ENCODE measurements around the gene RELT. TPM values are rescaled to one million over a fixed set of nuclear protein-coding genes. Genes with fewer than 3 reads are reported as not detected.

RELT gene
- total RNA-seq, 2 experiments from 2014 or later, result 18.5 to 18.9 TPM

- Mint-ChIP-seq H3K36me3 (no peaks in the 10 kb centered on the region), H3K4me1 (ENCODE audit: low read depth) (no peaks in the 10 kb centered on the region), H3K9me3 (no peaks in the 10 kb centered on the region), H3K27ac (no peak overlapping the region), H3K27me3 (no peaks in the 10 kb centered on the region), H3K4me3 (no peak overlapping the region)
- no peak for DNase-seq
- POLR2A ChIA-PET, result no interaction called here
- CTCF ChIA-PET, result interaction anchor here (0.5 to 6.2 kb wide), 10 partner anchors 13 to 904 kb away, joined by 3 to 123 read pairs (median 4); partner anchors contain the start of genes ARHGEF17 and CLPB
- intact Hi-C loops (cut with micrococcal nuclease), result loop anchor here (5.0 kb wide), 1 partner anchor 151 kb away; no protein-coding TSS in a partner anchor
Measured at GRCh38 chr11:73337846-73338245, 38.4 kb upstream of the RELT start.

- H3K36me3 Mint-ChIP-seq, result no peaks in the 10 kb centered on the region
- no peak for DNase-seq
- H3K9me3 Mint-ChIP-seq, result no peaks in the 10 kb centered on the region
- POLR2A ChIA-PET, result no interaction called here
- no peak overlapping the region for H3K27ac Mint-ChIP-seq
- CTCF ChIA-PET, result interaction anchor here (6.2 kb wide), 1 partner anchor 31 kb away, joined by 123 read pairs; the partner anchor contains the start of gene ARHGEF17
- H3K4me3 Mint-ChIP-seq, result no peak overlapping the region
- intact Hi-C loops (cut with micrococcal nuclease), result loop anchor here (5.0 kb wide), 1 partner anchor 151 kb away; no protein-coding TSS in a partner anchor
- H3K4me1 Mint-ChIP-seq (ENCODE audit: low read depth), result no peaks in the 10 kb centered on the region
- H3K27me3 Mint-ChIP-seq, result no peaks in the 10 kb centered on the region
Measured at GRCh38 chr11:73338279-73338678, 37.9 kb upstream of the RELT start.

DNA sequence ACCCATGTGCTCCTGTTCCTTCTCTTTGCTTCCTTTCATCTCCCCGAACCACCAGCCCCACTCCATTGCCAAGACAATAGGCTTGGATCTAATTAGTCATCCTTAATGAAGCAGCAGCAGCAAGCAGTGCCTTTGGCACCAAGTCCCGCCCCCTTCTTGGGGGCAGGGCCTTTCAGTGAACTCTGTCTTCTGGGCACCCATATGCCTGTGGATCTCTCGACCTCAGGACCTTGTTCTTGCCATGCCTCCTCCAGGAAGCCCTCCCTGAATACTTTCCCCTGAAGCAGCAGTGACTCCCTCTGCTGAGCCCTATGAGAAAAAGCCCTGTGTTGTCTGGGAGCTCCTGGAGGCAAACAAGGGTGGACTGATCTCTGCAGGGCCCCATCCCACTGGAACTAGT, 36.0 kb upstream of the RELT start:
- no peak overlapping the region for H3K27ac Mint-ChIP-seq
- H3K4me3 Mint-ChIP-seq, result no peak overlapping the region
- ChIA-PET CTCF (interaction anchor here (1.9 to 2.9 kb wide), 2 partner anchors 11 to 20 kb away, joined by 5 to 18 read pairs; no protein-coding TSS in a partner anchor), POLR2A (no interaction called here)
- no peaks in the 10 kb centered on the region for H3K27me3 Mint-ChIP-seq
- no peak for DNase-seq
- intact Hi-C loops (cut with micrococcal nuclease), result no loop called here
- H3K36me3 Mint-ChIP-seq, result no peaks in the 10 kb centered on the region
- H3K9me3 Mint-ChIP-seq, result no peaks in the 10 kb centered on the region
- no peaks in the 10 kb centered on the region for H3K4me1 Mint-ChIP-seq (ENCODE audit: low read depth)

DNA sequence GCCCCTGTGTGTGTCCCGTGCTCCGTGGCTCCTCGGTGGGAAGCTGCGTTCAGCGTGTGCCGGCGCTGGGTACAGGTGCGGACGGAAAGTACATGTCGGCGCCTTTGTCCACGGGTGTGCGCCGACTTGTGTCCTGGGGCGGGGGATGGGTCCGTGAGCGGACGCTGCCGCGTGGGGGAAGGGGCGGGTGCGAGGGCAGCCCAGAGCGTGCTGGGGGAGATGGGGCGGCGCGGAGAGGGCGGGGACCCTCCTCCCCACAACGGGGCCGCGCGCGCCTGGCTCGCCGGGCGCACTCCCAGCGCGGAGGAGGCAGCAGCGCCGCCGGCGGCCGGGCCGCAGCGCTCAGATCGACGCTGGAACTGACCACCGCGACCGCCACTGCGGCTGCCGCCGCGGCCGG, 33.6 kb upstream of the RELT start:
- Mint-ChIP-seq H3K9me3 (no peaks in the 10 kb centered on the region), H3K4me1 (ENCODE audit: low read depth) (no peaks in the 10 kb centered on the region), H3K4me3 (no peak overlapping the region), H3K36me3 (no peaks in the 10 kb centered on the region), H3K27ac (no peak overlapping the region), H3K27me3 (no peaks in the 10 kb centered on the region)
- intact Hi-C loops (cut with micrococcal nuclease), result no loop called here
- ChIA-PET POLR2A (no interaction called here), CTCF (interaction anchor here (0.5 to 2.9 kb wide), 2 partner anchors 9 to 43 kb away, joined by 3 to 18 read pairs; no protein-coding TSS in a partner anchor)
- DNase-seq, result no peak

- CTCF ChIA-PET, result interaction anchor here (0.5 kb wide), 1 partner anchor 44 kb away, joined by 3 read pairs; no protein-coding TSS in a partner anchor
- no peak overlapping the region for H3K4me3 Mint-ChIP-seq
- H3K27me3 Mint-ChIP-seq, result no peaks in the 10 kb centered on the region
- DNase-seq, result no peak
- H3K9me3 Mint-ChIP-seq, result no peaks in the 10 kb centered on the region
- intact Hi-C loops (cut with micrococcal nuclease), result no loop called here
- no peaks in the 10 kb centered on the region for H3K36me3 Mint-ChIP-seq
- POLR2A ChIA-PET, result no interaction called here
- no peak overlapping the region for H3K27ac Mint-ChIP-seq
- H3K4me1 Mint-ChIP-seq (ENCODE audit: low read depth), result no peaks in the 10 kb centered on the region
Measured at GRCh38 chr11:73343076-73343873, 32.9 kb upstream of the RELT start.

GRCh38 chr11:73344191-73344607, 32.0 kb upstream of the RELT start:
- POLR2A ChIA-PET, result no interaction called here
- no peak overlapping the region for H3K27ac Mint-ChIP-seq
- DNase-seq, result no peak
- no peaks in the 10 kb centered on the region for H3K27me3 Mint-ChIP-seq
- CTCF ChIA-PET, result no interaction called here
- intact Hi-C loops (cut with micrococcal nuclease), result no loop called here
- no peaks in the 10 kb centered on the region for H3K4me1 Mint-ChIP-seq (ENCODE audit: low read depth)
- no peaks in the 10 kb centered on the region for H3K9me3 Mint-ChIP-seq
- no peak overlapping the region for H3K4me3 Mint-ChIP-seq
- no peaks in the 10 kb centered on the region for H3K36me3 Mint-ChIP-seq

GRCh38 chr11:73345481-73346160, 30.6 kb upstream of the RELT start:
- Mint-ChIP-seq H3K4me3 (no peak overlapping the region), H3K27ac (no peak overlapping the region), H3K9me3 (no peaks in the 10 kb centered on the region), H3K36me3 (no peaks in the 10 kb centered on the region), H3K27me3 (no peaks in the 10 kb centered on the region), H3K4me1 (ENCODE audit: low read depth) (no peaks in the 10 kb centered on the region)
- CTCF ChIA-PET, result no interaction called here
- POLR2A ChIA-PET, result no interaction called here
- intact Hi-C loops (cut with micrococcal nuclease), result no loop called here
- no peak for DNase-seq

DNA sequence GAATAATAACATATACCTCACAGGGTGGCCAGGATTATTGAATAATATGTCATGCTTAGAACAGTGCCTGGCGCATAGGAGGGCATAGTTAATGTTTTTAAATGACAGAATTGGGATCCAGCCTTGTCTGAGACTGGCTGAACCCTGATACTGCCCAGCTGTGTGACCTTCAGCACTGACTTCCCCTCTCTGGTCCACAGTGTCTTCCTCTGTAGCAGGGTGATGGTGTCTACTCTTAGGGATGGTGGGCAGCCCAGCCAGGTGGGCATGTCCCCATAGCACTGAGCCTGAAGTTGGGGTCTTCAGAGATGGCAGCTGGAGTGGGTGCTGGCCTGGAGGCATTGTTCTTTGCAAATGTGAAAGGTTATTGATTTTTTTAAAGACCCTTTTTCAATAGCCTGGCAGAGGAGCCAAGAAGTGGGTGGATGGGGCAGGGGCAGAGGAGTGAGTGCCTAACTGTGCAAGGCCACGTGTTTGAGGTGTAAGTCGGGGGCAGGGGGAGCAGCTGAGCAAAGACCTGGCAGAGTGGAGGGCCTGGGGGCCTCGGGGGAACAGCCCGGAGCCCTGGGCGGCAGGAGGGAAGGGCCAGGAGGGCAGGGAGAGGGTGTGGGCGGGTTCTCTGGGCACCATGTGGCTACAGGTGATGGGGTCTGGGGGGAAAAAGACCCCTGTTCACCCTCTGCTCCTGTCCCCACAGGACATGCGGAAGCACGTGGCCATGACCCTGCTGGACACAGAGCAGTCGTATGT, 29.8 kb upstream of the RELT start:
- no peak for DNase-seq
- POLR2A ChIA-PET, result no interaction called here
- intact Hi-C loops (cut with micrococcal nuclease), result no loop called here
- no peak overlapping the region for H3K4me3 Mint-ChIP-seq
- no peaks in the 10 kb centered on the region for H3K4me1 Mint-ChIP-seq (ENCODE audit: low read depth)
- H3K27me3 Mint-ChIP-seq, result no peaks in the 10 kb centered on the region
- no peaks in the 10 kb centered on the region for H3K9me3 Mint-ChIP-seq
- H3K36me3 Mint-ChIP-seq, result no peaks in the 10 kb centered on the region
- no peak overlapping the region for H3K27ac Mint-ChIP-seq
- CTCF ChIA-PET, result no interaction called here

DNA sequence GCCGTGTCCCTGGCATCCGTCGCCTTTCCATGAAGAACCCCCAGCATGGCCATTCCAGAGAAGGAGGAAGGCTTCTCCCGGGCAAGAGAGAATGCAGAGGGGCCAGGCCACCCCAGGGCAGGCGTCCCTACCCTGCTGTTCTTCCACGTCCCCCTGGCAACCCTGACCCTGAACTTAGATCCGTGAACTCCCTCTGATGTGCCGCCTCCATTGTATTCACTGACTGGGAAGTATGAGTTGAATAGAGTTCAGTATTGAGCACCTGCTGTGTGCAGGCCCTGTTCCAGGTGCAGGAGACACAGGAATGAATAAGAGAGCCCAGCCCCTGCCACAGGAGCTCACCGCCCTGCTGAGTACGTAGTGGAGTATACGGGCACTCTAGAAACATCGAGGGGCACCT, 29.1 kb upstream of the RELT start:
- DNase-seq, result no peak
- POLR2A ChIA-PET, result no interaction called here
- CTCF ChIA-PET, result interaction anchor here (1.1 kb wide), 1 partner anchor 47 kb away, joined by 3 read pairs; no protein-coding TSS in a partner anchor
- Mint-ChIP-seq H3K9me3 (no peaks in the 10 kb centered on the region), H3K4me3 (no peak overlapping the region), H3K27ac (no peak overlapping the region), H3K36me3 (no peaks in the 10 kb centered on the region), H3K27me3 (no peaks in the 10 kb centered on the region), H3K4me1 (ENCODE audit: low read depth) (no peaks in the 10 kb centered on the region)
- intact Hi-C loops (cut with micrococcal nuclease), result no loop called here

GRCh38 chr11:73348838-73349237, 27.4 kb upstream of the RELT start:
- no peak overlapping the region for H3K4me3 Mint-ChIP-seq
- no peak overlapping the region for H3K27ac Mint-ChIP-seq
- POLR2A ChIA-PET, result no interaction called here
- intact Hi-C loops (cut with micrococcal nuclease), result no loop called here
- no peak for DNase-seq
- H3K36me3 Mint-ChIP-seq, result no peaks in the 10 kb centered on the region
- no peaks in the 10 kb centered on the region for H3K4me1 Mint-ChIP-seq (ENCODE audit: low read depth)
- no peaks in the 10 kb centered on the region for H3K9me3 Mint-ChIP-seq
- H3K27me3 Mint-ChIP-seq, result no peaks in the 10 kb centered on the region
- CTCF ChIA-PET, result interaction anchor here (1.0 to 6.4 kb wide), 6 partner anchors 12 to 313 kb away, joined by 3 to 108 read pairs (median 54); no protein-coding TSS in a partner anchor

- Mint-ChIP-seq H3K27me3 (no peaks in the 10 kb centered on the region), H3K36me3 (no peaks in the 10 kb centered on the region), H3K4me3 (no peak overlapping the region), H3K27ac (no peak overlapping the region), H3K4me1 (ENCODE audit: low read depth) (no peaks in the 10 kb centered on the region), H3K9me3 (no peaks in the 10 kb centered on the region)
- intact Hi-C loops (cut with micrococcal nuclease), result no loop called here
- ChIA-PET POLR2A (no interaction called here), CTCF (interaction anchor here (0.6 to 6.4 kb wide), 11 partner anchors 8 to 312 kb away, joined by 3 to 108 read pairs (median 18); no protein-coding TSS in a partner anchor)
- no peak for DNase-seq
Measured at GRCh38 chr11:73349633-73350032, 26.6 kb upstream of the RELT start.

Data from activated CD4-positive, alpha-beta memory T cell treated with anti-CD3 and anti-CD28 coated beads for 36 hours (primary cell).